Measurements from ENCODE around the gene UNCX.
"Not testable (repeated sequence)": the region's sequence is repeated elsewhere in the genome, so short reads cannot be mapped to it uniquely, and the experiment has no call there.

The UNCX gene

GRCh38 chr7:1232623-1233332, at the start of gene UNCX:
TSS of gene UNCX (plus strand) at chr7:1232872. CDS start at chr7:1233018, 146 bp downstream.
- no peak for DNase-seq

DNA sequence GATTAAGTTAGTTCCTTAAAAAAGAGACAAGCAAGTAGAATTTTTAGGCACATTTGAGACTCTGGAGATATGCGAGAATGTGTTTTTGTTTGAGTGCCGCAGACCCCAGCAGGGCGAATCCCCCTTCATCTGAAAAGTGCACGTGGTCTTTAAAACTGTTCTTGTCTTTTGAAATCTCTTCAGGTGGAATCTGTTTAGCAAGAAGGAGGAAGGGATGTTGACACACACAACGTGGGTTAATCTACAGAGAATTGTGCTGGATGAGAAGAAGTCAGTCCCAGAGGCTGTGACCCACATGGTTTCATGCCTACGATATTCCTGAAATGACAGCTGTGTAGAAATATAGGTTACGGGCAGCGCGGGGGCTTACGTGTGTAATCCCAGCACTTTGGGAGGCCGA, 45.5 kb upstream of the UNCX start:
- DNase-seq = no peak

DNA sequence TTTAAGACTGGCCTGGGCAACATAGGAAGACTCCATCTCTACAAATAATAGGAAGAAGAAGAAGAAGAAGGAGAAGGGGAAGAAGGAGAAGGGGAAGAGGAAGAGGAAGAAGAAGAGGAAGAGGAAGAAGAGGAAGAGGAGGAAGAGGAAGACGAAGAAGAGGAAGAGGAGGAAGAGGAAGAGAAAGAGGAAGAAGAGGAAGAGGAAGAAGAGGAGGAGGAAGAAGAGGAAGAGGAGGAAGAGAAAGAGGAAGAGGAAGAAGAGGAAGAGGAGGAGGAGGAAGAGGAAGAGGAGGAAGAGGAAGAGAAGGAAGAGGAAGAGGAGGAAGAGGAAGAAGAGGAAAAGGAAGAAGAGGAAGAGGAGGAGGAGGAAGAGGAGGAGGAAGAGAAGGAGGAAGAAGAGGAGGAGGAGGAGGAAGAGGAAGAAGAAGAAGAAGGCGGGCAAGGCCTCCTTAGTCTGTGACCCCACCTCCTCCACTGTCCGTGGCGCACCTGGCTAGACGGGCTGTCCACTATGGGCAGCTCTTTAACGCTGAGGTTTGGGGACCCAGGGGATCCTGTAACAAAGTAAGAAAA, 43.9 kb upstream of the UNCX start:
- DNase-seq = no peak

DNA sequence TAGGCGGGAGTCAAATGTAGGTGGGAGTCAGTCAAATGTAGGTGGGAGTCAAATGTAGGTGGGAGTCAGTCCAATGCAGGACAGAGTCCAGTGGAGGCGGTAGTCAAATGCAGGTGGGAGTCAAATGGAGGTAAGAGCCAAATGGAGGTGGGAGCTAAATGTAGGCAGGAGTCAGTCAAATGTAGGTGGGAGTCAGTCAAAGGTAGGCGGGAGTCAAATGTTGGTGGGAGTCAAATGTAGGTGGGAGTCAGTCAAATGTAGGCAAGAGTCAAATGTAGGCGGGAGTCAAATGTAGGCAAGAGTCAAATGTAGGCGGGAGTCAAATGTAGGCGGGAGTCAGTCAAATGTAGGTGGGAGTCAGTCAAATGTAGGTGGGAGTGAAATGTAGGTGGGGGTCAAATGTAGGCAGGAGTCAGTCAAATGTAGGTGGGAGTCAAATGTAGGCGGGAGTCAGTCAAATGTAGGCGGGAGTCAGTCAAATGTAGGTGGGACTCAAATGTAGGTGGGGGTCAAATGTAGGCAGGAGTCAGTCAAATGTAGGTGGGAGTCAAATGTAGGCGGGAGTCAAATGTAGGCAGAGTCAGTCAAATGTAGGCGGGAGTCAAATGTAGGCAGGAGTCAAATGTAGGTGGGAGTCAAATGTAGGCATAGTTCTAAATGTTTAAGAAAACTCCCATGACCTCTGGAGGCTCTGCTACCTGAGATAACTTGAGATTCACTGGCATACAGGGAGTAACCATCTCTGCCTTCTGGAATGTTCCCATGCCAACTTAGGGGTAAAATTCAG, 42.5 kb upstream of the UNCX start:
- DNase-seq = no peak

GRCh38 chr7:1192171-1192676, 40.4 kb upstream of the UNCX start:
- no peak for DNase-seq

DNA sequence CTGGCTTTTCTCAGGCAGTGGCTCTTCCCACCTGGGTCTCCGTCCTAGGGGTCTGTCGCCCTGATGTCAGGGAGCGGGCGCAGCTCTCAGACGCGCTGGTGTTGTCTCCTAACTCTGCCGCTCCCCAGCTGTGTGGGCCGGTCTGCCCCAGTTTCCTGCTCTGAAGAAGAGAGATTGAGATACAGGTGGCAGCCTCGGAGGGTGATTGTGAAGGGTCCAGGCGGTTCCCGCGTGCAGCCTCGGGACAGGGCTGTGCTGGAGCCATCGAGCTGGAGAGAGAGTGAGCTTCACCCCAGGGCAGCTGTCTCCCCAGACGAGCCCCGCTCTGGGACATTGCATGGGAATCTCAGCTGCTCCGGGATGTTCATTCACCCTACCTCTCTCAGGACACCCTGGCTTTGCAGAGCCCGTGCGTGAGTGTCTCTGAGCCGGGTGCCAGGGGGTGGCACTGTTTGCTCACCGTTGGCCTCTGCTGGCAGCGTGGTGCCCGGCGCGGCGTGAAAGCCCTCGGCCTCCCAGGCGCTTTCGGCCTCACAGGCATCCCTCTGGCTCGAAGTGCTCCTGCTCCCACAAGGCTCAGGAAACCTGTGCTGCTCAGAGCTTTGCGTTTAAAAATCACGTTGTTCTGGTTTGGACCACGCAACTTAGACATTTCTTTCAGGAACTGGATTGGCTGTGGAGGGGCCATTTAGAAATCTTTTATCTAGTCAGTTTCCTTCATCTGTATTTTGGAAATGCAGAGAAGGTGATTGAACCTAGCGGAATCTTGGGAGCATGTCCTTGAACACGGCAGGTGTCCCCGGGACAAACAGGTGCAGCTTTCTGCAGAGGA, 38.9 kb upstream of the UNCX start:
- DNase-seq = peak; percentile 18

DNA sequence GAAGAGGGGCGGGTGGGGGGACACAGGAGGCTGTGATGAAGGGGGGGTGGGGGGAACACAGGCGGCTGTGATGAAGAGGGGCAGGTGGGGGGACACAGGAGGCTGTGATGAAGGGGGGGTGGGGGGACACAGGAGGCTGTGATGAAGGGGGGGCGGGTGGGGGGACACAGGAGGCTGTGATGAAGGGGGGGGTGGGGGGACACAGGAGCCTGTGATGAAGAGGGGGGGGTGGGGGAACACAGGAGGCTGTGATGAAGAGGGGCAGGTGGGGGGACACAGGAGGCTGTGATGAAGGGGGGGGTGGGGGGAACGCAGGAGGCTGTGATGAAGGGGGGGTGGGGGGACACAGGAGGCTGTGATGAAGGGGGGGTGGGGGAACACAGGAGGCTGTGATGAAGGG, 36.2 kb upstream of the UNCX start:
- not testable (repeated sequence) for DNase-seq

DNA sequence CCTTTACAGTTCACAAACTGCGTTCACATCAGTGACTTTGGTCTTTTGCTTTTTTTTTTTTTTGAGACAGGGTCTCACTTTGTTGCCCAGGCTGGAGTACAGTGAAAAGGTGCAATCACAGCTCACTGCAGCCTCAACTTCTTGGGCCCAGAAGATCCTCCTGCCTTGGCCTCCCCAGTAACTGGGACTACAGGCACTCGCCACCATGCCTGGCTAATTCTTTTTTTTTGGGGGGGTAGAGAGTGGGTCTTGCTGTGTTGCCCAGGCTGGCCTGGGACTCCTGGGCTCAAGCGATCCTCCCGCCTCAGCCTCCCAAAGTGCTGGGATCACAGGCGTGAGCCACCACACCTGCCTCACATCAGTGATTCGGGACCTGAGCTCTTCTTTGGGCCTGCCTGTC, 35.7 kb upstream of the UNCX start:
- DNase-seq = no peak

GRCh38 chr7:1197997-1198625, 34.6 kb upstream of the UNCX start:
- no peak for DNase-seq

DNA sequence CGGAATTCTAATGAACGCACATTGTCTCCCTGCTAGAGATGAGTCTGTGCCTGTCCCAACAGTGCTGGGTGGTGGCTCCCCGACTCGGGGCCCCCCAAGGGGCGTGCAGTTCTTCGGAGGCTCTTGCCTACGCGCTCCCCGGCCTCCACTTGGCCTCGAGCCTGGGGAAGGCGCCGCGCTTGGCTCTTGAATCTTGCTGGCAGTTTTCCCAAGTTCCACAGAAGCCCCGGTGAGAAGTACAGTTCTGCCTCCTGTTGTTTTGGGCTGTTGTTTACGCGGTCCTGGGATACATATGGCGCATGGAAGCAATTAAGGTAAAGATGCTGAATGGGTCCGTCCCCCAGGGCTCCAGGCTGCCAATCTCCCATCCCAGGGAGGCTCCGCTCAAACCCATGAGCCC, 32.6 kb upstream of the UNCX start:
- no peak for DNase-seq

DNA sequence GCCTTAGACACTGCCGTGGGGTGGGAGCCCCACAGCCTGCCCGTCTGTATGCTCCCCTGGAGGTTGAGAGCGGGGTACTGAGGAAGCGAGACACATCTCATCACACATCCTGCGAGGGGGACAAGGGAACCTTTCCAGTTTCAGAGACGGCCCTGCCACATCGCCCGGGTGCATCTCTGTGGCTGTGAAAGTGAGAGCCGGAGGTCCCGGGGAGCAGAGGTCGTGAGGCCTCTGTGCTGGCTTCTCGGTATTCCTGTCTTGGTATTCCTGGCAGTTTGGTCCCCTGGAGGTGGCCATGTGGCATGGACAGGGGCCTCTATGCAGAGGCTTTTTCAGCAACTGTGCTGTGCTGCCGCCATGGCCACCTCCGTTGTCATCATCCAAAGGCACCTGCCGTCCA, 30.8 kb upstream of the UNCX start:
- DNase-seq = no peak

GRCh38 chr7:1202914-1203313, 29.8 kb upstream of the UNCX start:
- not testable (repeated sequence) for DNase-seq

- DNase-seq = no peak
These were observed 28.1 kb upstream of the UNCX start for GRCh38 chr7:1204460-1205140.

DNA sequence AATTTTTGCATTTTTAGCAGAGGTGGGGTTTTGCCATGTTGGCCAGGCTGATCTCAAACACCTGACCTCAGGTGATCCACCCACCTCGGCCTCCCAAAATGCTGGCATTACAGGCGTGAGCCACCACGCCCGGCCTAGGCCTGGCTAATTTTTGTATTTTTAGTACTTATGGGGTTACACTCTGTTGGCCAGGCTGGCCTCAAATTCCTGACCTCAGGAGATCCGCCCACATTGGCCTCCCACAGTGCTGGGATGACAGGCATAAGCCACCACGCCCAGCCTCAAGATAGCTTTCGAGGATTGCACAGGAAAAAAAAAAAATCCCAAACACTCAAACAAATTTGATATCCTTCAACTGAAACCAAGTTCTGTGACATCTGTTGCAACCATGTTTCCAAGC, 26.9 kb upstream of the UNCX start:
- DNase-seq = not testable (repeated sequence)

GRCh38 chr7:1209097-1209496, 23.6 kb upstream of the UNCX start:
- DNase-seq = no peak

DNA sequence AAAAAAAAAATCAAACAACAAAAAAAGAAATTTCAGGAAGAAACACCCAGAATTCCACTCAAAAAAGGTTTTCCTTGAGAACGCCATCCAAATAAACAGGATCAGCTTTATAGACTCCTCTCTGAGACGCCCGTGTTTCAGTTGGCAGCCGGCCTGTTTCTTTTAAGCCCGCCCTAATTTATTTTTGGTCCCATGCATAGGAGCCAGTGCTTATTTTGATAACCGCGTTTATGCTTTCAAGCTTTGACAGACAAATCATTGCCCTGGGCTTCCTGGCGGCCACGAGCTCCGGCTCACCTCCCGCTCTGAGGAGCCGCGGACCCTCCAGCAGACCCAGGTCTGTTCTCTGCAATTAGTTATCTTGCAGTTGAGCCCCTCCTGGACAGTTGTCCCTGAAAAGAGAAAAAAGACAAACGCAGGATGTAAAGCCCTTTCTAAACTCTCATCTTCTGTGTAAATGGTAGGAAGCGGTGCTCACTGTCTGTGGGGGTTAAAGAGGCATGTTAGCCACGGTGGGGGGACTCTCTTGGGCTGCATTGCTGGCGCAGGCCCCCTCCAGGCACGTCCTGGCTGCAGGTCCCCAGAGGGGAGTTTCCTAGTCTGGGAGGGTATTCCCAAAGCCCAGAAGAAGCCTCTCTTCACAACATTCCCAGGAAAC, 22.2 kb upstream of the UNCX start:
- DNase-seq = no peak

DNA sequence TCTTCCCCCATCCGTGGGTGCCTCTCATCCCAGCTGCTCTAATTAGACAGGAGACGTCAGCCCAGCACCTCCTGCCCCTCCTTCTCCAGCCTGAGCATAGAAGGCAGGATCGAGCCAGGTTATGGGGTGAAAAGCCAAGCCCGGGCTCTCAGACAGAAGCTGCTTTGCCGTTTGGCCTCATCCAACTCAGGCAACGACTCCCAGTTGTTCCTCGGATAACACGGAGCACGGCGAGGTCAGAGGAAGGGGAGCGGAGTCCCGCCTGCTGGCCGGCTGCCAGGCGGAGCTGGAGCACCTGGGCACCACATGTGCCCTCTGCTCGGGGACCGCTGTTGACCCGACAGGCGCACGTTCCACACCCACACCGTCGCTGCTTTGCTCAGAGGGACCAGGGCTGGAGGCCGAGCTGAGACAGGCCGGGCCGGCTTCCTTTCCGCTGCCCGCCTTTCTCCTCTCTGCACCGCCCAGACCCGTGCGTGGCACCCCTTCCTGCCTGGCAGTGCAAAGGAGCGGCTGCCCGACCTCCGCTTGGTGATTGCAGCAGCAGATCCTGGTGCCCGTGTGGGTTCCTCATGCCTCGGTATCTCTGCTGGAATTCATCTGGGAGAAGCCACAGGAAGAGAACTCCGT, 21.6 kb upstream of the UNCX start:
- DNase-seq = no peak

GRCh38 chr7:1211611-1212010, 21.1 kb upstream of the UNCX start:
- DNase-seq = no peak

GRCh38 chr7:1212025-1212424, 20.6 kb upstream of the UNCX start:
- DNase-seq = not testable (repeated sequence)

DNA sequence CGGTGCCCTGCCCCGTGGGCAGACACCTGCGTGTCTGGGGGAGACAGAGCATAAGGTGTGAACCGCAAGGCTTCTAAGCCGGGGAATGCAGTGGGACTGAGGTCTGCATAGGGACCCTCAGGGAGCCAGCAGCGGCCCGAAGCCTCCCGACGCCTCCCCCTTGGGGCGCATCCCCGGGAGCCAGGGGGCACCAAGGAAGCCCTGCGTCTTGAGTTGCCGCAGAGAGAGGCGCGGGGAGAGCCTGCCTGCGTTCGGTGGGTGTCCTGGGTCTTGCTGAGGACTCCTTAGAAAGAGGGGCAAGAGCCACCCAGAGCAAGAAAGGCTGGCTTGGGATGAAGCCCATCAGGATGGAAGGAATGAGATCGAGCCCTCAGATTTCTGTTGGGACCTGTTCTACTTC, 18.2 kb upstream of the UNCX start:
- no peak for DNase-seq
